Fibroblast of peridontal ligament (primary cell): ENCODE results near the gene RNF115.
A peak's percentile ranks its signal among the peaks of the same experiment; 100 is the strongest.
"Not testable (repeated sequence)": the region's sequence is repeated elsewhere in the genome, so short reads cannot be mapped to it uniquely, and the experiment has no call there.

Experiments used
- DNase-seq: peaks from one replicate; pipeline ENCODE4 v3.0.0-alpha.2; 2010; ENCODE audit errors: extremely low read depth

RNF115 gene

GRCh38 chr1:145823565-145824498 lies at the start of gene RNF115, which contains the start of gene POLR3C:
RNF115 (minus strand) TSS chr1:145824095; CDS start chr1:145823873, 222 bp downstream.
POLR3C (plus strand) TSS chr1:145824200; CDS start chr1:145825777, 1,577 bp downstream.
- peak; percentile 89 for DNase-seq

DNA sequence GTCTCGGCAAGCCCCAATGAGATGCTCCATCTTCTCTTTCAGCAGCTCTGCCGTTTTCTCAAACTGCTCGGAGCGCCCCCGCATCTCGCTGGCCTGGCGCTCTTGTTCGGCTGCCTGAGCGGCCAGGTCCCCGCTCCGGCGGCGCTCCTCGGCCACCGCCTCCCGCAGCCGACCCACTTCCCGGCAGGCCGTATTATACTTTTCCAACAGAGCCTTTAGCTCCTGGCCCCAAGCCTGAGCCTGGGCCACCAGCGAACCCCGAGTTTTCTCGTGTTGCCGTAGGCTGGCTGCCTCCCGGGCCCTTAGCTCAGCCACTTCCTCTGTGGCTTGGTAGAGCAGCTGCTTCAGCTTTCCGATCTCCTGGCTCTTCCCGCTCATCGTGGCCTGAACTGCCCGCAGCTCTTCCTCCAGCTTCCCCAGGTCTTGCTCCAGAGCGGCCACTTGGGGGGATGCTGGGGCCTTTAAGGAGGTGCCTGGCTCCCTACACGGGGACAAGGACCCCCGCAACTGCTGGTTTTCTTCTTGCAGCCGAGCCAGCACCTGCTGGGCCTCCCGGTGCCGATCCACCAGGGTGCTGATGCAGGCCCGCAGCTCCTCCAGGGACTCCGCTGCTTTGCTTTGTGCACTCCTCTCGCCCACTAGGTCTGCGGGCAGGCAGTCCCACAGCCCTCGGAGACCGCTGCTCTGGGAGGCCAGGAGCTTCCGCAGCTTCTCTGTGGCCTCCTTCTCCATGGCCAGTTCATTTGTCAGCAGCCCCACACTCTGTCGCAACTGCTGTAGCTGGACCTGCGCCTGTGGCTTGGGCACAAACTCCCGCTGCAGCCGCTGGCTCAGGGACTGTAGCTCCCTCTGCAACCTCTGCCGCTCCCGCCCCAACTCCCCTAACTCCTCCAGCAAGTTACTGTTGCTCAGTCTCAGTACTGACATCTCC lies 48.4 kb upstream of the RNF115 start:
- DNase-seq, result peak; percentile 30

- DNase-seq, result no peak
Measured at GRCh38 chr1:145868232-145868631, 44.3 kb upstream of the RNF115 start.

DNA sequence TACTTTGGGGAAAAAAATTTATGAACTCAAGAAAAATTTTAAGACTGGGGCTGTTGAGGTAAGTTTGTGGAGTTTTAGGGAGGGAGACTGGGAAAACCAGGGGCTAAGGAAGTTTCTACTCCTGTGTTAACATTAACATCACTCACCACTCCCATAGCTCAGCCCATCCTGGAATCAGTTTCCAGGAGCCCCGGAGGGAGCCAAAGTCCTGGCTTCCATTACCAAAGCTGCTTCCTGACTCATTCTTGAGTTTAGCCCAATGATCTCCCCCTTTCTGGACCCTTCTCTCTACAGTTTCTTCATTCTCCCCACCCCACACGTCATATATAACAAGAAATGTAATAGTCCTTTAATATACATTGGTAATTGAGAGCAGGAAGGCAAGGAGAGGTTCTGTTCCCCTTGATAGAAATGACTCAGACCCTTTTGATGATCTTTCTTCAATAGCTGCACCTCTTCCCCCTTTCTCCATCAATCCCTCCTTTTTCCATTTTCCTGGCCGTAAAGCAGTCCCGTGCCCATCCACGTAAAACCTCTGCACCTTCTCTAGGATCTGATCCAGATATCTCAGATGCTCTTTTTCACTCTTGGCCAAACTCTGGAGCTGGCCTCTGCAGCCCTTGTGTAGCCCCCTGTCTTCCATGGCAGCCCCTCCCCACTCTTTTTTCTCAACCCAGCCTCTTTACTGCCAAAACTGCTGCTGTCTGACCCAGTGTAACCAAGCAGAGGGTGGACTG lies 39.6 kb upstream of the RNF115 start:
- peak; percentile 59 for DNase-seq

DNA sequence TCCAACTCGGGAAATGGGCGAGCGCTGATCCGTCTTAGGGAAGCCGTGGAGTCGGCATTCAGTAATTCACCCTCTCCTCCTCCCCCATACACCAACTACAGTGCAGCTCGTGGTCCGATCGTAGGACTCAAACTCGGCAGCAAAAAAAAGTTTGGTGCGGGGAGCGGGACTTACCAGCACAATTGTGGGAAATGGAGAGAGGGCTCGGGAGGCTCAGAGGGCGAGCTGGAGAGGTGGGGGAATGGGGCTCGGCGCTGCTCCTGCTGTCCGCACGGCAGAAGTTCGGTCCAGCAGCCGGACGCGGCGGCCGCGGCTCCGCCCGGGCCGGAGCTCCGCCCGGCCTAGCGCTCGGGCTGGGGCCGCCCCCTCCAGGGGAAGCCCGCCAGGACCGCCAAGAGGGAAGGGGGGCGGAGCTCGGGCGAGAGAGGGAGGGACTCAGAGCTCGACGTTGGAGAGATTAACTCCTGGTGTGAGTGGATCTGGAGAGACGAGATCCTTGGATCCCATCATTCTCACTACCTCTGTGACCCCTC lies 35.7 kb upstream of the RNF115 start:
- DNase-seq, result peak; percentile 82

GRCh38 chr1:145858901-145859490 lies 35.1 kb upstream of the RNF115 start, which contains the start of gene PIAS3:
PIAS3 (minus strand) TSS chr1:145859081; CDS start chr1:145858990, 91 bp downstream.
- DNase-seq, result peak; percentile 87

- peak; percentile 20 for DNase-seq
Measured at GRCh38 chr1:145858238-145858900, 34.5 kb upstream of the RNF115 start.

- no peak for DNase-seq
Measured at GRCh38 chr1:145857170-145857569, 33.3 kb upstream of the RNF115 start.

DNA sequence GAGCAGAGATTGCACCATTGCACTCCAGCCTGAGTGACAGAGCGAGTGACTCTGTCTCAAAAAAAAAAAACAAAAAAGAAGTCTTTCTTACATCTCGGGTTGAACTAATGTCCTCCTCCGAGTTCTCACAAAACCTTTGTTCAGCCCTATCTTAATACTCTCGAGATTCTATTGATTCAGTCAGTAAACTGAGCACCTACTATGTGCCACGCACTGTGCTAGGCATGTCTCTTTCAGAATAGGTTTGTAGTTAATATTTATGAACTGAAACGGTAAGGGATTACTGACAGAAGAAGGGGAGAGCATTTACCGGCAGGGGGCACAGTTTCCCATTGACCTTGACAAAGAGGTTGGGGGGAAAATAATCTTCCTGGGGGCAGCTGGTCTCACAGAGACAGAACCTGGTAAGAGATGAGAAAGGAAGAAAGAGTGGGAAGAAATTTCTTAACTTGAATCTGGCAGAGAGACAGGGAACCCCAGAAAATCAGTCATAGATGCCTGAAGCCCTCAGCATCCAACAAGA lies 31.6 kb upstream of the RNF115 start:
- no peak for DNase-seq

GRCh38 chr1:145849356-145850160 lies 25.7 kb upstream of the RNF115 start:
- peak; percentile 58 for DNase-seq

GRCh38 chr1:145847827-145848226 lies 23.9 kb upstream of the RNF115 start:
- DNase-seq, result no peak

GRCh38 chr1:145846201-145846612 lies 22.3 kb upstream of the RNF115 start:
- DNase-seq, result peak; percentile 33

DNA sequence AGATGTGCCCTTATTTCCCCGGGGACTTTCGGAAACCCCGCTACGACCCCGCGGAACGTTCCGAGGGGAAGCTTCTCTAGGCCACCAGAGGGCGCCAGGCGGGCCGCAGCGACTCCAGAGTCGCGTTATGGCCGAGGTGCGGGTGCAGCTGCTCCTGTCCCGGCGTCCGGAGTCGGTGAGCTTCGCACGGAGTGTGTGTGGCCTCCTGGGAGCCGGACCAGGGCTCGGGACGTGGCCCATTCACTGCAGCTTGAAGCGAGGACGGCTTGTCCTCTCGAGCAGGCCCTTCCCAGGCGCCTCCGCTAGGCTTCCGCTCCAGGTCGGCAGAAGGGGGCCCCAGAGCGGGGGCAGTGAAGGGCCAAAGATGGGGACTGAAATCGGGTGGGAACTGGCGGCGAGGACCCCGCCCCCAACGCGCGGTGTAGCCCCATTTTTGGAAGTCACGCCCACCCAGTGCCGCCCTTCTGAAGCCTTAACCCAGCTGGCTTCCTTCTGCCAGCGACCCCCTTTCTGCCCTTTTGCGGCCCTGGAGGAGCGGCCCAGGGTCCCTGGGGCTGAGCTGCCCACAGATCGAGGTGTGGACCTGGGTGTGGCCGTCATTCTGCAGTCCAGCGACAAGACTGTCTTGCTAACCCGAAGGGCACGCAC lies 21.7 kb upstream of the RNF115 start, which contains the start of gene NUDT17:
Gene NUDT17 (plus strand): TSS at position 117 of the 648 bp plus-strand sequence. CDS start 11 bp downstream, at position 128.
- DNase-seq, result peak; percentile 64

GRCh38 chr1:145845144-145845513 lies 21.2 kb upstream of the RNF115 start:
- DNase-seq, result no peak

GRCh38 chr1:145843031-145843430 lies 19.1 kb upstream of the RNF115 start:
- no peak for DNase-seq

GRCh38 chr1:145837656-145838055 lies 13.8 kb upstream of the RNF115 start:
- DNase-seq, result no peak

DNA sequence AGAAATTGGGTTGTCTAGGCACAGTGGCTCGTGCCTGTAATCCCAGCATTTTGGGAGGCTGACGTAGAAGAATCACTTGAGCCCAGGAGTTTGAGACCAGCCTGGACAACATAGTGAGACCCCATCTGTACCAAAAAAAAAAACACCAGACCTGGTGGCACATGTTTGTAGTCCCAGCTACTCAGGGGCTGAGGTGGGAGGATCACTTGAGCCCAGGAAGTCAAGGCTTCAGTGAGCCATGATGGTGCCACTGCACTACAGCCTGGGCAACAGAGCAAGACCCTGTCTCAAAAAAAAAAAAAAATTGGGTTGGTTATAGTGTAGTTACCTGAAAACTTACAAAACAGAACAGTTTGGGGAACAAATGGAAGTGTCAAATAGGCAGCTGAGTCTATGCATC lies 6.9 kb upstream of the RNF115 start:
- not testable (repeated sequence) for DNase-seq

GRCh38 chr1:145828367-145829026 lies 4.6 kb upstream of the RNF115 start:
- DNase-seq, result no peak
